K562 (cell line): ENCODE results near the gene HMGA1. TPM values are rescaled to one million over a fixed set of nuclear protein-coding genes. Genes with fewer than 3 reads are reported as not detected.

ENCODE experiments used
- ADNP ChIP-seq: fragments of 200-800 bp; sonication (Bioruptor generic); IDR thresholded peaks from 2 replicates; pipeline ENCODE4 v1.6.1; 2016; ENCODE audit warnings: missing genetic modification characterization, missing compliant biosample characterization
- BDP1 ChIP-seq: IDR thresholded peaks from 3 replicates; pipeline ENCODE4 v1.6.1; 2011; ENCODE audit not compliant: insufficient read length, insufficient read depth
- CBFA2T3 ChIP-seq: fragments of 450-650 bp; IDR thresholded peaks from 2 replicates; pipeline ENCODE4 v1.6.1; 2017
- FOXA3 ChIP-seq, 2 experiments: fragments of 450-650 bp in 1 of 2; sonication (generic) in 1 of 2; formaldehyde crosslinking; IDR thresholded peaks in 1 of 2; conservative IDR thresholded peaks in 1 of 2; 2 replicates each; pipeline versions ENCODE4 v1.4.0 to v1.8.0; 2020 to 2022; ENCODE audit warnings: mild to moderate bottlenecking in 2 of 2, missing genetic modification reagents in 1 of 2
- KLF6 ChIP-seq: fragments of 250-450 bp; sonication (Bioruptor Pico); IDR thresholded peaks from 2 replicates; pipeline ENCODE4 v1.4.0; 2020; ENCODE audit warnings: mild to moderate bottlenecking, moderate library complexity, borderline replicate concordance
- PRPF4 ChIP-seq: fragments of 200-400 bp; formaldehyde crosslinking; IDR thresholded peaks from one replicate; pipeline ENCODE4 v1.6.1; 2017; ENCODE audit warnings: low read length, low read depth, mild to moderate bottlenecking; ENCODE audit not compliant: insufficient read depth, poor library complexity, severe bottlenecking
- RBM22 ChIP-seq: fragments of 200-400 bp; formaldehyde crosslinking; IDR thresholded peaks from 2 replicates; pipeline ENCODE4 v1.6.1; 2018; ENCODE audit warnings: low read length, low read depth; ENCODE audit not compliant: poor library complexity, severe bottlenecking
- U2AF1 ChIP-seq: fragments of 200-400 bp; formaldehyde crosslinking; optimal IDR thresholded peaks from 2 replicates; pipeline ENCODE3; 2017; ENCODE audit warnings: mild to moderate bottlenecking, low read depth, low read length, moderate library complexity
- ZBTB33 ChIP-seq: sonication (generic); formaldehyde crosslinking; IDR thresholded peaks from 2 replicates; pipeline ENCODE4 v1.8.1; 2023; ENCODE audit warnings: mild to moderate bottlenecking, missing genetic modification reagents
- ZC3H8 ChIP-seq: fragments of 450-650 bp; IDR thresholded peaks from 2 replicates; pipeline ENCODE4 v1.6.1; 2017
- ZMIZ1 ChIP-seq, 2 experiments: fragments of 150-350 bp in 1 of 2; IDR thresholded peaks; 2 replicates each; pipeline ENCODE4 v1.6.1; 2012 to 2016; ENCODE audit warnings: low read depth in 2 of 2, low read length in 2 of 2, mild to moderate bottlenecking in 1 of 2, moderate library complexity in 1 of 2
- ZNF217 ChIP-seq: sonication (generic); formaldehyde crosslinking; IDR thresholded peaks from 2 replicates; pipeline ENCODE4 v1.8.0; 2022; ENCODE audit warnings: mild to moderate bottlenecking, missing genetic modification reagents
- ZNF445 ChIP-seq: fragments of 250-450 bp; sonication (Bioruptor Pico); IDR thresholded peaks from 2 replicates; pipeline ENCODE4 v1.4.0; 2020; ENCODE audit warnings: low read depth, mild to moderate bottlenecking, moderate library complexity
- ZNF644 ChIP-seq: fragments of 200-800 bp; sonication (Bioruptor generic); IDR thresholded peaks from 2 replicates; pipeline ENCODE4 v1.6.1; 2016; ENCODE audit warnings: low read depth, missing genetic modification characterization, missing compliant biosample characterization
- polyA plus RNA-seq, 8 experiments: library from polyadenylated mRNA; depleted of rRNA in 4 of 8; stranded (reverse) in 5 of 8; unstranded in 3 of 8; fragments of >200 nt; fragmentation: Nextera tagmentation in 2 of 8; fragmentation: Illumina TruSeq in 1 of 8; extraction: Ambion mirVana in 2 of 8; extraction: Trizol in 1 of 8; gene quantifications; 2 replicates each; pipeline versions ENCODE4 v1.2.1 to v1.2.3, GENCODE V29; 2011 to 2014; ENCODE audit warnings: inconsistent platforms in 1 of 8, missing spikeins in 1 of 8
- total RNA-seq, 7 experiments: library from RNA; depleted of rRNA in 6 of 7; stranded (reverse); fragments of >200 nt in 6 of 7; fragmentation: Illumina TruSeq in 2 of 7; extraction: Trizol in 2 of 7; gene quantifications; 2 replicates each; pipeline versions ENCODE4 v1.2.1 to v1.2.3, GENCODE V29; 2011 to 2021; ENCODE audit warnings: low replicate concordance in 1 of 7
- TF ChIP-seq, protein P1 (sequence below), 2 experiments: IDR thresholded peaks in 1 of 2; conservative IDR thresholded peaks in 1 of 2; 2 replicates each; pipeline ENCODE4 v1.6.1; 2016; ENCODE audit warnings: low read depth in 2 of 2, mild to moderate bottlenecking in 1 of 2, missing compliant biosample characterization in 1 of 2, missing genetic modification characterization in 1 of 2, moderate library complexity in 1 of 2

Gene HMGA1
- total and polyA plus RNA-seq, 9 of the 15 experiments (the other 6 are each of a cell fraction or from before 2014, with no cell fraction given), result 27.8 to 1,947 (median 594) TPM

DNA sequence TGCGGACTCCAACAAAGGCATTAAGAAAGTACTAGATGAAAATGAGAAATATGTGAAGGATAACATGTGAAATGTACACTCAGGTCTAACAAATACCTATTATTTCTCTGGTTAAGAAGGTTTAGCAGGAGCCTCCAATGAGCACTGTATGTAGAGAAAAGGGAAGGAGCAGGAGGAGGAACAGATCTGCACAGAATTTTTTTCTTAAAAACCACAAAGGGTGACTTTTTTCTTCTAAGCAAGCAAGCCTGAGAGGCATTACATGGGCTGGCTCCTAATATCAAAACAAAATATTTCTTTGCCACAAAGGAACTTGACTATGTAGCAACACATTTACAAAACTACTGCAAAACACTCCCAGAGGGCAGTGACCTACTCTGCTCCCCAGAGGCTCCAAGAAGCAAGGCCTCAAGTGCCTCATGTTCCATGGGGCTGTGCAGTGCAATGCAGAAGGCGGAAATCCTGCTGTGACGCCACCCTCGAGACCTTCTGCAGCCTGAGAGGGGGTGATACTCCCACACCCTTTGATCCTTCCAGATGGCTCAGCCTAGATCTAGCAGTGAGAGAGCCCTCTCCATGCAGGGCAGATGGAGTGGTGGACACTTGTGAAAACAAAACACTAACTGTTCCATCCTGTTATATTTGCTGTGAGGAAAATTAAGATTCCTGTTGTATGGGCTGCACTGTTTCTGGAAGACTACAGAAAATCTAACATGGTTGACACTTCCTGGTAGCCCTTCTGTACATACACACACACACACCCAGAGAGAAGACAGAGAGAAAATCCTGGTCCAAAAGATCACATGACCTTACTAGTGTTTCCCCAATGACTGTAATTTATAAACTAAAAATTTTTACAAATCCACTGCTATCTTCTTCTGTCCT lies 48.1 kb downstream of the HMGA1 start (continued):
- TF ChIP-seq, protein P1, sequence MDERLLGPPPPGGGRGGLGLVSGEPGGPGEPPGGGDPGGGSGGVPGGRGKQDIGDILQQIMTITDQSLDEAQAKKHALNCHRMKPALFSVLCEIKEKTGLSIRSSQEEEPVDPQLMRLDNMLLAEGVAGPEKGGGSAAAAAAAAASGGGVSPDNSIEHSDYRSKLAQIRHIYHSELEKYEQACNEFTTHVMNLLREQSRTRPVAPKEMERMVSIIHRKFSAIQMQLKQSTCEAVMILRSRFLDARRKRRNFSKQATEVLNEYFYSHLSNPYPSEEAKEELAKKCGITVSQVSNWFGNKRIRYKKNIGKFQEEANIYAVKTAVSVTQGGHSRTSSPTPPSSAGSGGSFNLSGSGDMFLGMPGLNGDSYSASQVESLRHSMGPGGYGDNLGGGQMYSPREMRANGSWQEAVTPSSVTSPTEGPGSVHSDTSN (CRISPR knock-in tag; IDR thresholded peaks at IDR 0.05; ENCODE audit: low read depth), result no peak
- TF ChIP-seq, protein P1 (tag; conservative IDR thresholded peaks at IDR 0.05; ENCODE audit: low read depth), result no peak
- TF ChIP-seq ZNF644 (tag) (no peak), KLF6 (no peak), ZC3H8 (no peak), ZBTB33 (CRISPR knock-in tag) (no peak), PRPF4 (no peak), ADNP (tag) (no peak), ZMIZ1 (IDR thresholded peaks at IDR 0.05; ENCODE audit: low read depth in 2 of 2, low read length in 2 of 2) (0 out of 4 replicates have a peak, but pooled peaks of 1 of the 2 experiments have one; percentile 51), ZNF217 (CRISPR knock-in tag) (no peak), FOXA3 (CRISPR knock-in tag; conservative IDR thresholded peaks at IDR 0.05 in 1 of 2, IDR thresholded peaks at IDR 0.05 in 1 of 2) (0 out of 4 replicates have a peak, but pooled peaks of 1 of the 2 experiments have one; percentile 44), U2AF1 (no peak), CBFA2T3 (peak; percentile 95), RBM22 (no peak), ZNF445 (CRISPR knock-in tag) (0 out of 2 replicates have a peak, but pooled peaks have one; percentile 35), BDP1 (no peak)
